HG02885 (cell line): ENCODE data around the gene FMO1.
"Not testable (repeated sequence)": the region's sequence is repeated elsewhere in the genome, so short reads cannot be mapped to it uniquely, and the experiment has no call there.

Experiments used
- ATAC-seq: cut with Tn5 transposase; IDR thresholded peaks from one replicate; pipeline ENCODE4 v1.9.1; 2021; ENCODE audit warnings: mild to moderate bottlenecking; ENCODE audit not compliant: unreplicated experiment, poor library complexity

Gene FMO1

GRCh38 chr1:171233183-171233582, 15.1 kb upstream of the FMO1 start:
- no peak for ATAC-seq

DNA sequence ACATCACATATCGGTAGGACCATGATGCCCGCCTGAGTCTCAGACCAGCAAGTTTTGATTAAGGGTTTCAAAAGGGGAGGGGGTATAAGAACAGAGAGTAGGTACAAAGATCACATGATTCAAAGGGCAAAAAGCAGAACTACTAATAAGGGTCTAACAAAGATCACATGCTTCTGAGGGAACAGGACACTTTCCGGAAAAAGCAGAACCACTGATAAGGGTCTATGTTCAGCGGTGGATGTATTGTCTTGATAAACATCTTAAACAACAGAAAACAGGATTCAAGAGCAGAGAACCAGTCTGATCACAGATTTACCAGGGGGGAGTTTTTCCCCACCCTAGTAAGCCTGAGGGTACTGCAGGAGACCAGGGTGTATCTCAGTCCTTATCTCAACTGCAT, 12.1 kb upstream of the FMO1 start:
- ATAC-seq, result not testable (repeated sequence)

- no peak for ATAC-seq
Observed at GRCh38 chr1:171243878-171244277, 4.4 kb upstream of the FMO1 start.

GRCh38 chr1:171245458-171246064, 2.7 kb upstream of the FMO1 start:
- peak; percentile 90 for ATAC-seq

DNA sequence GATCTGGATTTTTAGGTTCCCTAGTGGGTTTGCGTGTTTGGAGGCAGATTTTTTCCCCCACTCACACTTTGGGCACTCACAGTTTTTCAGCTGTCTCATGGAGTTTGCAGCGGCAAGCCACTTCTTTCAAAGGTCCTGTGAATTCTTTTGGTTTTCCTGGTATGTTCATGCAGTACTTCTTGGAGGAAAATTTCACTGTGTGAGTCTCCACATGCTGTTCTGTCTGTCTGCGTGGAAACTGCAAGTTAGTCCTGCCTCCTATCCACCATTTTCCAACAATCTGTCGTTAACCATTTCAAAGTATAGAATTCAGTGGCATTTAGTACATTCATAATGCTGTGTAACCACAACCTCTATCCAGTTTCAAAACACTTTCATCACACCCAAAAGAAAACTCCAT, 793 bp upstream of the FMO1 start:
- no peak for ATAC-seq

DNA sequence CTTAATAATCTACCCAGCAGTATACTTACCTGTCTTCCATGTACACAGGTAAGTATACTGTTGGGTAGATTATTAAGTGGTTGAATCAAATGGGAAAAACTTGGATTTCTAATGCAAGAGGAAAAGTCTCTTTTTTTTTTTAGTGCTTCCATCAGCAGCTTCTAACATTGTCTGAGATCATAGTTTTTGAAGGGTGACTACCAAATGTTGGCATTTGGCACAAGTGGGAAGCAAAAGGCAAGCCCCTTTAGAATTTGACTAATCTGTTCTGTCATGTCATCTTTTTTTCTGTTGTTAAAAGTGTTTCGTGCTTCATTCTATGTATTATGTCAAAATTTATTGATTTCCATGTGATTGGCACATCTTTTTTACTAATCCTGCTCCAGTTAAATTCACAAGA, 547 bp downstream of the FMO1 start:
- no peak for ATAC-seq

DNA sequence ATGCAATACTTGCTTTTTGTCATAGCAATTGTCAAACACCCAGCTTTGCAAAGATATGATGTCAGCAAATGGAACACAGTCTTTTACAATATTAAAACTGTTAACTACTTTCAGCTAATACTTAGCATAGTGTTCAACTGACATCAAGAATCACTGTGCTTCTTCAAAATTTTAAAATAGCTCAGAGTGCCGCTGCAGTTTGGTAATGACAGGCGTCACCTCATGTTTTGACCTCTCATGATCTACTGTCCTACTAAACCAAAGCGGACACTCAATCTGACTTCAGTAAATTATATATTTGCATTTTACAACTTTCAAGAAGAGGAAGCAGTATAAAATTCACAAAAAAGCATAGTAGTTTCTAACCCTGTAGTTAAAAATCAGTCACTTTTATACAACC, 2.0 kb downstream of the FMO1 start:
- no peak for ATAC-seq

- peak; percentile 59 for ATAC-seq
Observed at GRCh38 chr1:171251042-171251951, 3.0 kb downstream of the FMO1 start.

DNA sequence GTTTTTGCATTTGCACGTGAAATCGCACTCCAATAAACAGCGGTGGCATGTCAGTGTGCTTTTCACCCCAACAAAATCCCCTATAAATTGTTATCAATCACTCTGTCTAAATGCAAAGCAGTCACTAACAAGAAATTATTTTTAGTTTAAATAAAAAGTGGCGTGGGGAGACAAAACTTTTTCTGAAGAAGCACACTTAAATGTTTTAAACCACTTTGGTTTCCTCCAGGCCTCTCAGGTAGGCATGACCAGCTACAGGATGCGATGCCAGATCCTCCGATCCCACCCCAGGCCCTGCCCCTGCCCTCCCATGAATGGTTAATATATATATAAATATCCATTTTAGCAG, 3.6 kb downstream of the FMO1 start:
- ATAC-seq, result no peak

DNA sequence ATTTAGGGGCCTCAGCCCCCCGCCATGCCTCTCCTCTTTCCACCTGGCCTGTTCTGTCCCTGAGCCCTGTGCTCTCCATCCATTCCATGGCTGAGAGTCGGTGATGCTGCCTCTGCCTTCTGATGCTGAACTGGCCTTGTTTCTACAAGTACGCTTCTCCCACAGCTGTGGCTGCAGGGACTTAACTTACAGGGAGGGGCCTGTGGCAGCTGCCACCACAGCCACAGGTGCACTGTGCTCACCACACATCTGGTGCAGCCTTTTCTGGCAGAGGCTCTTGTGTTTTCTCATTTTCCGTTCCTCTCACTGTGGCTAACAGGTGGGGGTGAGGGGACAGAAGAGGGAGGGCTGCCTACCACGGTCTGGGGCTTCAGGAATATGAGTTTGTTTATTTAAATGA, 4.2 kb downstream of the FMO1 start:
- ATAC-seq, result peak; percentile 88

- ATAC-seq, result no peak
Observed at GRCh38 chr1:171254859-171255258, 6.6 kb downstream of the FMO1 start.

- ATAC-seq, result no peak
Observed at GRCh38 chr1:171256940-171257606, 8.8 kb downstream of the FMO1 start.

GRCh38 chr1:171257607-171258076, 9.3 kb downstream of the FMO1 start:
- no peak for ATAC-seq

GRCh38 chr1:171258429-171258828, 10.1 kb downstream of the FMO1 start:
- no peak for ATAC-seq

DNA sequence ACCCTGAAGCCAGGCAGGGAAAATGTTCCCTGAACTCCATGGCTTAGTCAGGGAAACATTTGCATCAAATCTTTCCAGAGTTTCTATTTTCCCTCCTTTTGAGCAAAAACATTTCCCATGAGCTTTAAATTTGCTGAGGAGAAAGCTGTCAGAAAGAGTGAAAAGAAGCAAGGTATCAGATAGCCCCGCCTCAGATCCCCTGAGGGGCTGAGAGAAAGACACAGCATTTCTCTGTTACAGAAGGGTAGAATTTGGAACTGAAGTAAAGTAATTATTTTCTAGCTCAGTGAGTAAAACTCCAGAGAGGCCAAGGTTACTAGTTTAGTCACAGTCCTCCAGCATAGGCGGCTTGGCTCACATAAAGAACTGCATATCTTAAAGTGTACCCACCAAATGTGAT, 10.6 kb downstream of the FMO1 start:
- ATAC-seq, result no peak

- no peak for ATAC-seq
Observed at GRCh38 chr1:171261336-171261735, 13.0 kb downstream of the FMO1 start.

GRCh38 chr1:171263901-171264300, 15.6 kb downstream of the FMO1 start:
- no peak for ATAC-seq

- no peak for ATAC-seq
Observed at GRCh38 chr1:171265686-171266085, 17.4 kb downstream of the FMO1 start.

GRCh38 chr1:171266930-171267329, 18.6 kb downstream of the FMO1 start:
- ATAC-seq, result no peak

GRCh38 chr1:171267391-171267790, 19.1 kb downstream of the FMO1 start:
- ATAC-seq, result no peak

GRCh38 chr1:171270806-171271205, 22.5 kb downstream of the FMO1 start:
- no peak for ATAC-seq
